ENCODE results near the gene SHANK2. TPM values are rescaled to one million over a fixed set of nuclear protein-coding genes. Genes with fewer than 3 reads are reported as not detected.

SHANK2 gene
- total RNA-seq, 1 donor from 2014 or later, result 10.5 TPM

DNA sequence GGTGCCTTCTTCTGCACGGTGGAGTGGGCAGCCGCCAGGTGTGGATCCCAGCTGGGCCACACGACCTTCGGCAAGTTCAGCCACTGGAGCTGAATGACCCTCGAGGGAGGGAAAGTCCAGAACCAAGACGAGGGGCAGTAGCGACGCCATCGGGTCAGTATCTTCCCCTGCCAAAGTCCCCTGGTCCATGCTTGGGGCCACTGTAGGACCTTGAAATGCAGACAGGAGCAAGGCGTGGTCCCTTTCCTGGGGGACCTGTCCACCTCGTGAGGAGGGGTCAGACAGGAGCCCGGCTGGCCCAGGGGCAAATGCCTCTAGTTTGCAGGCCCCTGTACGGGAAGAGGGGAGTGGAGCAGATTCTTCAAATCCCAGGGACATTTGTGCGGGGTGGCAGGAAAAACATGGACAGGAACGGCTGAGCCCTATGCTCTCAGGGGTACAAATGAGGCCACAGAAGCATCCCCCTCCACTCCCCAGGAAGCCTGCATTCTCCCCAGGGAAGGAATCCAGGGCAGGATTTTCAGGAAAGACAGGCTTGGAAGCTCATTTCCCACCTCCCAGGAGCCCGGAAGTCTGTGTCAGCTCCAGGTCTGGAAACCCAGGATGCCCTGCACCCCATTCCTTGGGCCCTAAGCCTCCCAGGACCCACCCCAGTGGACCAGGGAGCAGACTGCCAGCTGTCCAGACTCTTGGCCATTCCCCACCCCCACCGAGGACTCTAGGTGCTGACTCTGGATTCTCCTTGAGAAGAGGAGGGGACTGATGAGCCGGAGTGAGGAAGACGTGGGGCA is 6.6 kb downstream of the SHANK2 start:
- Mint-ChIP-seq H3K36me3 (ENCODE audit: low read depth, unreplicated experiment) (no peaks in the 10 kb centered on the region), H3K4me3 (ENCODE audit: unreplicated experiment) (no peak overlapping the region), H3K9me3 (ENCODE audit: unreplicated experiment) (no peaks in the 10 kb centered on the region), H3K27ac (ENCODE audit: unreplicated experiment) (no peak overlapping the region), H3K4me1 (ENCODE audit: unreplicated experiment) (peaks cover 29% of the 10 kb centered on the region), H3K27me3 (ENCODE audit: unreplicated experiment) (peaks cover 3% of the 10 kb centered on the region)
- DNase-seq (ENCODE audit: low spot score), result no peak
- TF ChIP-seq, protein P1, sequence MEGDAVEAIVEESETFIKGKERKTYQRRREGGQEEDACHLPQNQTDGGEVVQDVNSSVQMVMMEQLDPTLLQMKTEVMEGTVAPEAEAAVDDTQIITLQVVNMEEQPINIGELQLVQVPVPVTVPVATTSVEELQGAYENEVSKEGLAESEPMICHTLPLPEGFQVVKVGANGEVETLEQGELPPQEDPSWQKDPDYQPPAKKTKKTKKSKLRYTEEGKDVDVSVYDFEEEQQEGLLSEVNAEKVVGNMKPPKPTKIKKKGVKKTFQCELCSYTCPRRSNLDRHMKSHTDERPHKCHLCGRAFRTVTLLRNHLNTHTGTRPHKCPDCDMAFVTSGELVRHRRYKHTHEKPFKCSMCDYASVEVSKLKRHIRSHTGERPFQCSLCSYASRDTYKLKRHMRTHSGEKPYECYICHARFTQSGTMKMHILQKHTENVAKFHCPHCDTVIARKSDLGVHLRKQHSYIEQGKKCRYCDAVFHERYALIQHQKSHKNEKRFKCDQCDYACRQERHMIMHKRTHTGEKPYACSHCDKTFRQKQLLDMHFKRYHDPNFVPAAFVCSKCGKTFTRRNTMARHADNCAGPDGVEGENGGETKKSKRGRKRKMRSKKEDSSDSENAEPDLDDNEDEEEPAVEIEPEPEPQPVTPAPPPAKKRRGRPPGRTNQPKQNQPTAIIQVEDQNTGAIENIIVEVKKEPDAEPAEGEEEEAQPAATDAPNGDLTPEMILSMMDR (IDR thresholded peaks at IDR 0.05; ENCODE audit: unreplicated experiment), result no peak

DNA sequence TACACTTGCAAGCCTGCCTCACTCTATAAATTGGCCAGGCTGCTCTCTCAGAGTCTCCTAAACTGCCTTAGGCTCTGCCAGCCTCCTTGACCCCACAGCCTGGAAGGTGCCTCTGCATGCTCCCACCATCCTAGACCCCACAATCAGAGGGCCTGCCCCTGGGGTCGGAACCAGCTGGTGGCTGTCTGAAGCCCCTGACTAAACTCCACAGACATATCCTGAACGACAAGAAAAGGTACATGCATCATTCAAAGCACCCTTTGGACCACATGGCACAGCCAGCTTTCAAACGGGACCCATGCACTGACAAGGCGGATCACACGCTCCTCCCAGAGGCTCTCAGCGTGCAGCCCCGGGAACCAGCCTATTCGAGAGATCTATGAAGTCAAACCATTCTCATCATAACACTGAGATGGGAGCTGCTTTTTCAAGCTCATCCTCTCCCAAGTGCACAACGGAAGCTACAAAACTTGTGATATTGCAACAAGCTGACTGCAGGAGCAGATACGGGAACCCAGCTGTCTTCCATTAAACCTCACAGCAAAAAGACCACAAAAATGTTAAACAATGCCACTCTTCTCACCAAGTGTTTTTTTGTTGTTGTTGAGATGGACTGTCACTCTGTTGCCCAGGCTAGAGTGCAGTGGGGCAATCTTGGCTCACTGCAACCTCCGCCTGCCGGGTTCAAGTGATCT is 8.1 kb downstream of the SHANK2 start:
- no peak for DNase-seq (ENCODE audit: low spot score)
- Mint-ChIP-seq H3K27ac (ENCODE audit: unreplicated experiment) (no peak overlapping the region), H3K9me3 (ENCODE audit: unreplicated experiment) (no peaks in the 10 kb centered on the region), H3K36me3 (ENCODE audit: low read depth, unreplicated experiment) (no peaks in the 10 kb centered on the region), H3K4me3 (ENCODE audit: unreplicated experiment) (no peak overlapping the region), H3K4me1 (ENCODE audit: unreplicated experiment) (peaks cover 28% of the 10 kb centered on the region), H3K27me3 (ENCODE audit: unreplicated experiment) (no peaks in the 10 kb centered on the region)
- TF ChIP-seq, protein P1 (IDR thresholded peaks at IDR 0.05; ENCODE audit: unreplicated experiment), result no peak

DNA sequence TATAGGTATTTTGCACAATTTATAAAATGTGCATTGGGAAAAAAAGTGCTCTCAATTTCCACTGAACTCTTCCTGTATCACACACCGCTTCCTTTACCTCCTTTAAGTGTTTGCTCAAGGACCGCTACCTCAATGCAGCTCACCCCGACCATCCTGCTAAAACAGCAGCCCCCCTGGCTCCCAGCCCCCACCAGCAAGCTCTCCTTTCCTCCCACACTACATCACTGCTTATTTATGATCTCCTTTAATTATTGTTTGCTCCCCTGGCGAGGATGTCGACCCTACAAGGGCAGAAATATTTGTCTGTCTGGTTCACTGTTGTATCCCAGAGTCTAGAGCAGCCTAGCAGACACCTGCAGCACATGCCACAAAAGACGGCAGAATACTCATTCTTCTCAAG is 10.0 kb downstream of the SHANK2 start:
- Mint-ChIP-seq H3K4me3 (ENCODE audit: unreplicated experiment) (no peak overlapping the region), H3K27ac (ENCODE audit: unreplicated experiment) (no peak overlapping the region), H3K9me3 (ENCODE audit: unreplicated experiment) (no peaks in the 10 kb centered on the region), H3K4me1 (ENCODE audit: unreplicated experiment) (peaks cover 28% of the 10 kb centered on the region), H3K27me3 (ENCODE audit: unreplicated experiment) (no peaks in the 10 kb centered on the region), H3K36me3 (ENCODE audit: low read depth, unreplicated experiment) (no peaks in the 10 kb centered on the region)
- TF ChIP-seq, protein P1 (IDR thresholded peaks at IDR 0.05; ENCODE audit: unreplicated experiment), result no peak
- no peak for DNase-seq (ENCODE audit: low spot score)

DNA sequence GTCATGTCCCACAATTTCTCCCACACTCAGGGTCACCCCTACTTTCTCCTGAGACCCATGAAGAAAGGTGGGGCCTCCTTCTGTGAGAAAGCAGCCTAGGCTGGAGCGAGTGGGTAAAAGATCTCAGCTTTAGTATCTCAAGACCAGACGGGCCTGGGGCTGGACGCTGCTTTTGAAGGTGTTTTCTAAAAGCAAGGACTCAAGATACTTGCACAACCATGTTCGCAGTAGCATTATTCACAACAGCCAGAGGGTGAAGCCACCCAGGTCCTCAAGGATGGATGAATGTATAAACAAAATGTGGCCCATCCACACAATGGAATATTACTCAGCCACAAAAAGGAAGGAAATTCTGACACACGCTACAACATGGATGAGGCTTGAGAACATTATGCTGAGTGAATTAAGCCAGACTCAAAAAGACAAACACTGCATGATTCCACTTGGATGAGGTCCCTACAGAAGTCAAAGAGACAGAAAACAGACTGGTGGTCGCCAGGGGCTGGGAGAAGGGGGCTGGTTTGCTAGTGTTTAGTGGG is 10.6 kb downstream of the SHANK2 start:
- DNase-seq (ENCODE audit: low spot score), result no peak
- no peak overlapping the region for H3K27ac Mint-ChIP-seq (ENCODE audit: unreplicated experiment)
- peaks cover 28% of the 10 kb centered on the region for H3K4me1 Mint-ChIP-seq (ENCODE audit: unreplicated experiment)
- TF ChIP-seq, protein P1 (IDR thresholded peaks at IDR 0.05; ENCODE audit: unreplicated experiment), result no peak
- no peak overlapping the region for H3K4me3 Mint-ChIP-seq (ENCODE audit: unreplicated experiment)
- no peaks in the 10 kb centered on the region for H3K36me3 Mint-ChIP-seq (ENCODE audit: low read depth, unreplicated experiment)
- H3K27me3 Mint-ChIP-seq (ENCODE audit: unreplicated experiment), result no peaks in the 10 kb centered on the region
- H3K9me3 Mint-ChIP-seq (ENCODE audit: unreplicated experiment), result no peaks in the 10 kb centered on the region

Data from endothelial cell (in vitro differentiated cells).